ENCODE measurements around the gene SIRPB2.

The SIRPB2 gene

DNA sequence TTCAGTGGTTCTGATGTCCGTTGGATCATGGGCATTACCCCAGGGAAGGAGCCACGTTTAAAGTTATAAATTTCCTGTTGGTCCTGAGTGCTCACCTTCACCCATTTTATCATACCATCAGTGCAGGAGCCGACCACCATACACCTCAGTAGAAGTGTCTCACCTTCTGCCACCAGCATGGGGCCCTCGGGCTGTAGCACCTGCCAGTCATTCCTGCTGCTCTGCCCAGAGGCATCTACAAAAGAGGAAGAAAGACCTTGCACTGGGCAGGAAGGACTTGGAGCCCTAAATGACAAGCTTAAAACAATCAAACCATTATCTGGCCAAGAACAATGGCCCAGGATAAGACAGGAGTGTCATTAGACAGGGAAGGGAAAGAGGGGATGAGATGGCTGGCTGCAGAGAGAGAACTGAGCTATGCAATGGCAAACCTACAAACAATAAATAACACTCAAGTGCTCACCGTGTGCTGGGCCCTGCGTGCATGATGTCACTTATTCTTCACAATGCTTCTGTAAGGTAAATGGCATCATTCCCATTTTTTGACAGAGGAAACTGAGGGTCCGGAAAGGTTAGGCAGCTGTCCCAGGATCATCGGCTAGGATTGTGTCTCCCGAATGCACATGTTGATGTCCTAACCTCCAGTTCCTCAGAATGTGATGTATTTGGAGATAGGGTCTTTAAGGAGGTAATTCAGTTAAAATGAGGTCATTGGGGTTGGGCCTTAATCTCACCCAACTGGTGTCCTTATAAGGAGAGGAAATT is 11.2 kb downstream of the SIRPB2 start:
- H3K4me3 ChIP-seq (replicated peaks in 1 of 2; ENCODE audit: low read depth in 2 of 2, low read length in 2 of 2), result no peak overlapping the region
- no peak for DNase-seq (ENCODE audit: low read depth in 2 of 2)
- TF ChIP-seq CTCF (IDR thresholded peaks at IDR 0.05; ENCODE audit: low read depth, low read length), result no peak

- no peak overlapping the region for H3K4me3 ChIP-seq (replicated peaks in 1 of 2; ENCODE audit: low read depth in 2 of 2, low read length in 2 of 2)
- no peak for TF ChIP-seq CTCF (IDR thresholded peaks at IDR 0.05; ENCODE audit: low read depth, low read length)
- peak in 1 of 2 donors; percentile 79 for DNase-seq (ENCODE audit: low read depth in 2 of 2)
Measured at GRCh38 chr20:1478566-1478965, 12.7 kb downstream of the SIRPB2 start.

DNA sequence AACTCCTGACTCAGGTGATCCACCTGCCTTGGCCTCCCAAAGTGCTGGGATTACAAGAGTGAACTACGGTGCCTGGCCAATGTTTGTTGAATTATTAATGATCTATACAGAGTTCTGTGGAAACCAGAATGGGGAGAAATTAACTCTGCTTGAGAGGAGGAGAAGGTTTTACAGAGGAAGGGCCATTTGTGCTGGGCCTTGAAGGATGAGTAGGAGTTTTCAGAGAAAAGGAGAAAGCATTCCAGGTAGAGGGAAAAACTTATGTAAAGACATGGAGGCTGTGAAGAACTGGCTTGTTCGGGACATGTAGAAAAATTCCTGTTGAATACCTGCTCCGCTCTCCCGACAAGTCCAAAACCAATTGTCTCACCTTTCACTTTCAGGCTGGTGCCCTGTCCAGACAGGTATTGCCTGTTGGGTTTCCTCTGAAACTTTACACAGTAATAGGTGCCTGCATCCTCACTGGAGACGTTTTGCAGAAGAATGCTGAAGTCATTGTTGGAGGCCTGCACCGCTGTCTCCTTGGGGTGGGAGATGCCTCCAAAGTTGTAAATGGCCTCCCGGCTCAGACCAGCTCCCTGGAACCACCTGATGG is 13.2 kb downstream of the SIRPB2 start:
- no peak for DNase-seq (ENCODE audit: low read depth in 2 of 2)
- TF ChIP-seq CTCF (IDR thresholded peaks at IDR 0.05; ENCODE audit: low read depth, low read length), result no peak
- no peak overlapping the region for H3K4me3 ChIP-seq (replicated peaks in 1 of 2; ENCODE audit: low read depth in 2 of 2, low read length in 2 of 2)

GRCh38 chr20:1474817-1475603 is 16.2 kb downstream of the SIRPB2 start:
- no peak overlapping the region for H3K4me3 ChIP-seq (replicated peaks in 1 of 2; ENCODE audit: low read depth in 2 of 2, low read length in 2 of 2)
- DNase-seq (ENCODE audit: low read depth in 2 of 2), result no peak

GRCh38 chr20:1474325-1474724 is 16.9 kb downstream of the SIRPB2 start:
- DNase-seq (ENCODE audit: low read depth in 2 of 2), result no peak
- H3K4me3 ChIP-seq (replicated peaks in 1 of 2; ENCODE audit: low read depth in 2 of 2, low read length in 2 of 2), result no peak overlapping the region
- no peak for TF ChIP-seq CTCF (IDR thresholded peaks at IDR 0.05; ENCODE audit: low read depth, low read length)

More at GRCh38 chr20:1474817-1475603, 16.2 kb downstream of the SIRPB2 start:
- peak; percentile 11 for TF ChIP-seq CTCF (IDR thresholded peaks at IDR 0.05; ENCODE audit: low read depth, low read length)

DNA sequence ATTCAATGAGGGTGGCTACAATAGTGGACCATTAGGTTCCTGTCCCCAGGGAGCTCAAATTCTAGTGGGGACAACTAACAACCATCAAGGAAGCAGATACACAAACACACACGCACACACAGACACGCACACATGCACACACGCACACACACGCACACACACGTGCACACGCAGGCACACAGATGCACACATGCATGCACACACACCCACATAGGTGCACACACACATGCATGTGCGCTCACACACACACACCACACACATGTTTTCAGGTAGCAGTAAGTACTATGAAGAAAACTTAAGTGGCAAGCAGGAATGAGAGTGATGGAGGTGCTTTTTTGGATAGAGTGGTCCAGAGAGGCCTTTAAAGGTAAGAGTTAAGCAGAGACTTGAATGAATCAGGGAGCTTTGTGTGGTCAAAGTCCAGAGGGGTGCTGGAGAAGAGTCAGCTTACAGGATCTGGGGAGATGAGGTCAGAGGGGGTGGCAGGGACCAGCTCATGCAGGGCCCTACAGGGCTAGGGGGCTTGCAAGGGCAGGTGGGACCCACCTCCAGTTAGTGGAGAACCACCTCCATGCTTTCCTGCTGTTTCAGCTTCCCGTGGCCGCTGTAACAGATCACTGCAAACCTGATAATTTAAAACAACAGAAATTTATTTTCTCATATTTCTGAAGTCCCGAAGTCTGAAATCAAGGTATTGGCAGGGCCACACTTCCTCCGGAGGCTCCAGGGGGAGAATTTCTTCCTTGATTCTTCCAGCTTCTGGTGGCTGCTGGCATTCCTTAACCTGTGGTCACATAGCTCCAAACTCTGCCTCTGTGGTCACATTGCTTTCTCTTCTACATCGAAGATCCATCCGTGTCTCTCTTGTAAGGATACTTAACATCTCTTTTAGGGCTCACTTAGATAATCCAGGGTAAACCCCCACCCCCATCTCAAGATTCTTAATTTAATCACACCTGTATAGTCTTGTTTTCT is 17.7 kb downstream of the SIRPB2 start:
- no peak for TF ChIP-seq CTCF (IDR thresholded peaks at IDR 0.05; ENCODE audit: low read depth, low read length)
- H3K4me3 ChIP-seq (replicated peaks in 1 of 2; ENCODE audit: low read depth in 2 of 2, low read length in 2 of 2), result no peak overlapping the region

More for the DNA sequence above, 17.7 kb downstream of the SIRPB2 start:
- no peak for DNase-seq (ENCODE audit: low read depth in 2 of 2)
